NCI-H1417 treated with DMSO at 0.1 percent for 48 hours (cell line): ENCODE results near the gene UCP2.

Source experiments
- DNase-seq: peaks from one replicate; lab custom pipeline; 2025; lab: John Stamatoyannopoulos, UW

UCP2 gene

GRCh38 chr11:73971175-73971719 lies 11.4 kb downstream of the UCP2 start:
- DNase-seq = no peak

- DNase-seq = no peak
Measured at GRCh38 chr11:73969991-73970800, 12.4 kb downstream of the UCP2 start.

GRCh38 chr11:73969091-73969490 lies 13.6 kb downstream of the UCP2 start:
- no peak for DNase-seq

GRCh38 chr11:73968356-73968966 lies 14.2 kb downstream of the UCP2 start:
- no peak for DNase-seq

- no peak for DNase-seq
Measured at GRCh38 chr11:73965764-73966121, 16.9 kb downstream of the UCP2 start.

- DNase-seq = no peak
Measured at GRCh38 chr11:73965076-73965763, 17.4 kb downstream of the UCP2 start.

GRCh38 chr11:73963861-73964260 lies 18.8 kb downstream of the UCP2 start:
- DNase-seq = no peak

DNA sequence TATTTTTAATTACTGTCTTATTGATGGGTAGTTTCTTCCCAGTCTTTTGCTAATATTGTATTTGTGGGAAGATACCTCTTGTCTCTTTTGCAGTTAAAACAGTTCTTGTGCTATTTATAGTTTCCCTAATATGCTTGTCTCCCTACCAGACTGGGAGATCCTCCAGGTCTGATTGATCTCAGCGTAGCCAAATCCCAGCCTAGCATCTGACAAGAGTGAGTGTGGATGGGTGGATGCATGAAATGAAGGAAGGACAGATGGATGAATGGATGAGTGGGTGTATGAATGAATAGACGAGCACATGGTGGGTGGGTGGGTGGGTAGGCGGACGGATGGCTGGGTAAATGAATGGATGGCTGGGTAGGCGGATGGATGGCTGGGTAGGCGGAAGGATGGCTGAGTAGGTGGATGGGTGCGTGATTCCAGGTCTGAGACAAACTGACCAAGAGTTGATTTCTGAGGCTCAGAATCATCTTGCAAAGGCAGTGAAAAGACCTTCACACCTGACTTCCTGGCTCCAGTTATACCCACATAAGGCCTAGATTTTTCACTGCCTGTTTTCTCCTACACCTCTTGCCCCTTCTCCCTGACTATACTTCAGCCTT lies 20.4 kb downstream of the UCP2 start:
- no peak for DNase-seq

- no peak for DNase-seq
Measured at GRCh38 chr11:73961321-73961720, 21.3 kb downstream of the UCP2 start.

- DNase-seq = no peak
Measured at GRCh38 chr11:73958521-73959141, 24.0 kb downstream of the UCP2 start.

- no peak for DNase-seq
Measured at GRCh38 chr11:73957654-73958361, 24.8 kb downstream of the UCP2 start.

GRCh38 chr11:73956876-73957653 lies 25.6 kb downstream of the UCP2 start:
- no peak for DNase-seq

- DNase-seq = peak; percentile 17
Measured at GRCh38 chr11:73951797-73952196, 30.8 kb downstream of the UCP2 start.

DNA sequence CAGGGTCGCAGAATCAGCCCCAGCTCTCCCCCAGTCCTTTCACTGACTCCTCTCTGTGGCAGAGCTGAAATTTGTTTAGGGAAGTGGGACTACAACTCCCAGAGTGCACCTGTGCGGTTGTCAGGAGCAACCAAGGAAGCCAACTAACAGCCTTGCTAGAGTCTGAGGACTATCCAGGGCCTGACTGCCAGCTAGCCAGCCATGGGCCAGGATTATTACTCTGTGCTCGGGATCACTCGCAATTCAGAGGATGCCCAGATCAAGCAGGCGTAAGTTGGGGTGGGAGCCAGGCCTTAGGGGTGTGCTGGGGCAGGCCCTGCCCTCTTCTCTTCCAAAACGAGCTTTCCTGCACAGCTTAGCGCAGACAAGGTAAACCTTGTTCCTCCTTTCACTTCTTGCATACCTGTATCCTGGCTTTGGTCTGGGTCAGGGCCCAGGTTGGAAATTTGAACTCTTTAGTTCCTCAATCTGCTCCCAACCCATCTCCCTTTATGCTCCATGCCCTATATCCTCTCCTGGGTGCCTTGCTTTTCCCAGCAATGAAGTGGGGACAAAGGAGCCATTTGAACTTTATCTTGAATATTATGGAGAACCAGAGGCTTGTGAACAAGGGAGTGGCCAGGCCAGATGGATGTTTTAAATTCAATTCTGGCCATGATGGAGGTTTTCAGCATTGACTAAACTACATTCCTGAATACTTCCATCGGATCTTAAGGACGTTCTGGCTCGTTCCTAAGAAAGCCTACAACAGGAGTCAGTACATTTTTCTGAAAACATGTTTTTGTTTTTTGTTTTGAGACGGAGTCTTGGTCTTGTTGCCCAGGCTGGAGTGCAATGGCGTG lies 31.6 kb downstream of the UCP2 start, which contains the start of gene DNAJB13:
Gene DNAJB13 (plus strand): TSS at position 158 of the 842 bp plus-strand sequence. CDS start 44 bp downstream, at position 202.
- DNase-seq = no peak

DNA sequence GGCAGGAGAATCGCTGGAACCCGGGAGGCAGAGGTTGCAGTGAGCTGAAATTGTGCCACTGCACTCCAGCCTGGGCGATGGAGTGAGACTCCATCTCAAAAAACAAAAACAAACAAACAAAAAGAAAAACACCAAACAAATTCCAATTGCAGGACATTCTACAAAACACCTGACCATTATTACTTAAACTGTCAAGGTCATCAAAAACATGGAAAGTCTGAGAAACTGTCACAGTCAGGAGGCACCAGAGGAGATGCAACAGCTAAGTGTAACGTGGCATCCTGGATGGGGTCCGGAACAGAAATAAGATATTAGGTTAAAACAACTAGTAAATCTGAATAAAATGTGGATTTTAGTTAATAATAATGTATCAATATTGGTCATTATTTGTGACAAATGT lies 32.7 kb downstream of the UCP2 start:
- DNase-seq = no peak

DNA sequence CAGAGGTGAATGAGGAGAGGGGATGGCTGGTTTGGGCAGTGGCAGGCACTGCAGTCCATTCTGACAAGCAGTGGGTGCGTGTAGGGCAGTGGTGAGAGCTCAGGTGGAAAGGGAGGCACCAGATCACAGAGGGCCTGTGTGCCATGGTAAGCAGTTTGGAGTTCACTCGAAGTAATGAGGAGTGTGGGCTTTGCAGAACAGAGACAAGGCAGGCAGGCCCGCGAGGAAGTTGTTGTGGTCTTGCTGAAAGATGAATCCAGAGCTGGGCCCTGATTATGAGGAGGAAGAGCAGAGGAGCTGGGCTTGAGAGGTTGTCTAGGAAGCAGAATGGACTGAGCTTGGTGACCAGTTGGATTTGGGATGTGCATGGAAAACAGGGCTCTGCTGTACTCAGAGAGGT lies 33.4 kb downstream of the UCP2 start:
- no peak for DNase-seq

GRCh38 chr11:73946798-73947458 lies 35.7 kb downstream of the UCP2 start:
- DNase-seq = no peak

DNA sequence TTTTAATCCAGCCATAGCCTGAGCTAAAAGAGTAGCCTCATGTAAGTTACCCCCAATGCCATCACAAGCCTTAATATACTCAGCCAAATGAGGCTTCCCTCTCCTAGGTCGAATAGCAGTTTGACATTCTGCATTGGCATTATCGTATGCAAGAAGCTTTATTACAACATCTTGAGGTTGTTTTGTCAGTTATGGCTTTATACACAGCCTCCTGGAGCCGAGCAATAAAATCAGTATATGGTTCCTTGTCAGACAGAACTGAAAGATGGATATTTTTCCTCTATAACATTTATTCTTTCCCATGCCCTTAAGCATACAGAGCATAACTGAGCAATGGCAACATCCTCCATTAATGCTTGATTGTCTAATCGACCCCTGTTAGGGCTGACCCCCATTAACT lies 37.2 kb downstream of the UCP2 start:
- no peak for DNase-seq

DNA sequence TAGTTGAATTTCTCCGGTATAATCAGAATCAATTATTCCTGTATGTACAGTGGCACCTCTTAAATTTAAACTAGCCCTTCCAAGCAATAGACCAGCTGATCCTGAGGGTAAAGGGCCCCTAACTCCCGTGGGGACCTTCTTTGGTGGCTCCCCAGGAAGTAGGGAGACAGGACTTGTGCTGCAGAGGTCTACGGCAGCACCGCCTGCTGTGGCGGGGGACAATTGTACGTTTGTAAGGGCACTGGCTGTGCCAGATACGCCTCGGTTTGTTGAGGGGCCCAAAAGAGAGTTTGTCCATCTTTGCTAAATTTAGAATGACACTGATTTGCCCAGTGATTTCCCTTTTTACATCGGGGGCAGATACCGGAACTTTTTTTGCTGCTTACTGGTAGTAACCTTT lies 37.7 kb downstream of the UCP2 start:
- no peak for DNase-seq
